Keratinocyte (primary cell): ENCODE data around the gene TRIM69.

Experiments
- CTCF ChIP-seq, 3 experiments: IDR thresholded peaks in 1 of 3; conservative IDR thresholded peaks in 1 of 3; optimal IDR thresholded peaks in 1 of 3; 2 replicates in 2 of 3; 3 replicates in 1 of 3; pipeline versions ENCODE3 to v1.5.1; 2011; ENCODE audit warnings: low read length in 3 of 3, mild to moderate bottlenecking in 3 of 3, moderate library complexity in 2 of 3, control low read depth in 1 of 3, inconsistent platforms in 1 of 3; ENCODE audit not compliant: insufficient read depth in 2 of 3; ENCODE audit errors: extremely low read depth in 1 of 3
- EZH2 ChIP-seq: IDR thresholded peaks from one replicate; pipeline ENCODE4 v1.6.1; 2012; ENCODE audit warnings: inconsistent platforms, mild to moderate bottlenecking, low read length, moderate library complexity

- no peak for TF ChIP-seq CTCF (optimal IDR thresholded peaks at IDR 0.05 in 1 of 3, IDR thresholded peaks at IDR 0.05 in 1 of 3, conservative IDR thresholded peaks at IDR 0.05 in 1 of 3; ENCODE audit: extremely low read depth in 1 of 3, insufficient read depth in 2 of 3, low read length in 3 of 3)
- no peak for TF ChIP-seq EZH2
Measured at GRCh38 chr15:44753345-44753744, 17.0 kb downstream of the TRIM69 start.
